Uterus (tissue), 2 donors: ENCODE data around the gene LRP6.

Source experiments
- POLR2A ChIP-seq, 2 donors: fragments of 450-650 bp; IDR thresholded peaks; one replicate each; pipeline ENCODE4 v1.6.1; 2016; ENCODE audit warnings: antibody characterized with exemption in 2 of 2, mild to moderate bottlenecking in 1 of 2, moderate library complexity in 1 of 2
- TF ChIP-seq, protein P1 (sequence below), 4 experiments: fragments of 200-600 bp in 2 of 4; fragments of 450-650 bp in 2 of 4; sonication (generic) in 2 of 4; IDR thresholded peaks; one replicate each; pipeline ENCODE4 v1.5.1; 2016 to 2019; ENCODE audit warnings: antibody characterized with exemption in 4 of 4, mild to moderate bottlenecking in 2 of 4, moderate library complexity in 1 of 4

- TF ChIP-seq, protein P1, sequence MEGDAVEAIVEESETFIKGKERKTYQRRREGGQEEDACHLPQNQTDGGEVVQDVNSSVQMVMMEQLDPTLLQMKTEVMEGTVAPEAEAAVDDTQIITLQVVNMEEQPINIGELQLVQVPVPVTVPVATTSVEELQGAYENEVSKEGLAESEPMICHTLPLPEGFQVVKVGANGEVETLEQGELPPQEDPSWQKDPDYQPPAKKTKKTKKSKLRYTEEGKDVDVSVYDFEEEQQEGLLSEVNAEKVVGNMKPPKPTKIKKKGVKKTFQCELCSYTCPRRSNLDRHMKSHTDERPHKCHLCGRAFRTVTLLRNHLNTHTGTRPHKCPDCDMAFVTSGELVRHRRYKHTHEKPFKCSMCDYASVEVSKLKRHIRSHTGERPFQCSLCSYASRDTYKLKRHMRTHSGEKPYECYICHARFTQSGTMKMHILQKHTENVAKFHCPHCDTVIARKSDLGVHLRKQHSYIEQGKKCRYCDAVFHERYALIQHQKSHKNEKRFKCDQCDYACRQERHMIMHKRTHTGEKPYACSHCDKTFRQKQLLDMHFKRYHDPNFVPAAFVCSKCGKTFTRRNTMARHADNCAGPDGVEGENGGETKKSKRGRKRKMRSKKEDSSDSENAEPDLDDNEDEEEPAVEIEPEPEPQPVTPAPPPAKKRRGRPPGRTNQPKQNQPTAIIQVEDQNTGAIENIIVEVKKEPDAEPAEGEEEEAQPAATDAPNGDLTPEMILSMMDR (IDR thresholded peaks at IDR 0.05), result no peak
- TF ChIP-seq POLR2A (IDR thresholded peaks at IDR 0.05), result no peak
Observed at GRCh38 chr12:12270226-12270625, 3.4 kb upstream of the LRP6 start.
